Coronary artery (tissue), 2 donors: ENCODE measurements around the gene SNX19.

Experiments
- DNase-seq: peaks from one replicate; pipeline ENCODE4 v3.0.0-alpha.2; 2017; ENCODE audit warnings: low spot score
- H3K27ac ChIP-seq, 2 donors: fragments of 200-600 bp; sonication (generic); one replicate each; pipeline ENCODE4 v1.5.1; 2016 to 2019
- H3K4me3 ChIP-seq: fragments of 200-600 bp; sonication (generic); 2 replicates; pipeline ENCODE4 v1.5.1; 2016; ENCODE audit warnings: mild to moderate bottlenecking, moderate library complexity
- TF ChIP-seq, protein P1 (sequence below): fragments of 200-600 bp; sonication (generic); IDR thresholded peaks from one replicate; pipeline ENCODE4 v1.5.1; 2019; ENCODE audit warnings: antibody characterized with exemption

SNX19 gene, protein sequence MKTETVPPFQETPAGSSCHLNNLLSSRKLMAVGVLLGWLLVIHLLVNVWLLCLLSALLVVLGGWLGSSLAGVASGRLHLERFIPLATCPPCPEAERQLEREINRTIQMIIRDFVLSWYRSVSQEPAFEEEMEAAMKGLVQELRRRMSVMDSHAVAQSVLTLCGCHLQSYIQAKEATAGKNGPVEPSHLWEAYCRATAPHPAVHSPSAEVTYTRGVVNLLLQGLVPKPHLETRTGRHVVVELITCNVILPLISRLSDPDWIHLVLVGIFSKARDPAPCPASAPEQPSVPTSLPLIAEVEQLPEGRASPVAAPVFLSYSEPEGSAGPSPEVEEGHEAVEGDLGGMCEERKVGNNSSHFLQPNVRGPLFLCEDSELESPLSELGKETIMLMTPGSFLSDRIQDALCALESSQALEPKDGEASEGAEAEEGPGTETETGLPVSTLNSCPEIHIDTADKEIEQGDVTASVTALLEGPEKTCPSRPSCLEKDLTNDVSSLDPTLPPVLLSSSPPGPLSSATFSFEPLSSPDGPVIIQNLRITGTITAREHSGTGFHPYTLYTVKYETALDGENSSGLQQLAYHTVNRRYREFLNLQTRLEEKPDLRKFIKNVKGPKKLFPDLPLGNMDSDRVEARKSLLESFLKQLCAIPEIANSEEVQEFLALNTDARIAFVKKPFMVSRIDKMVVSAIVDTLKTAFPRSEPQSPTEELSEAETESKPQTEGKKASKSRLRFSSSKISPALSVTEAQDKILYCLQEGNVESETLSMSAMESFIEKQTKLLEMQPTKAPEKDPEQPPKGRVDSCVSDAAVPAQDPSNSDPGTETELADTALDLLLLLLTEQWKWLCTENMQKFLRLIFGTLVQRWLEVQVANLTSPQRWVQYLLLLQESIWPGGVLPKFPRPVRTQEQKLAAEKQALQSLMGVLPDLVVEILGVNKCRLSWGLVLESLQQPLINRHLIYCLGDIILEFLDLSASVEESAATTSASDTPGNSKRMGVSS

GRCh38 chr11:130916238-130916855 lies at the start of gene SNX19:
Gene SNX19, minus strand, starts transcription at chr11:130916479. Its CDS starts 540 bp downstream, at chr11:130915939.
- H3K27ac ChIP-seq = peak within 1 kb of the TSS; percentile 93 to 94
- TF ChIP-seq, protein P1, sequence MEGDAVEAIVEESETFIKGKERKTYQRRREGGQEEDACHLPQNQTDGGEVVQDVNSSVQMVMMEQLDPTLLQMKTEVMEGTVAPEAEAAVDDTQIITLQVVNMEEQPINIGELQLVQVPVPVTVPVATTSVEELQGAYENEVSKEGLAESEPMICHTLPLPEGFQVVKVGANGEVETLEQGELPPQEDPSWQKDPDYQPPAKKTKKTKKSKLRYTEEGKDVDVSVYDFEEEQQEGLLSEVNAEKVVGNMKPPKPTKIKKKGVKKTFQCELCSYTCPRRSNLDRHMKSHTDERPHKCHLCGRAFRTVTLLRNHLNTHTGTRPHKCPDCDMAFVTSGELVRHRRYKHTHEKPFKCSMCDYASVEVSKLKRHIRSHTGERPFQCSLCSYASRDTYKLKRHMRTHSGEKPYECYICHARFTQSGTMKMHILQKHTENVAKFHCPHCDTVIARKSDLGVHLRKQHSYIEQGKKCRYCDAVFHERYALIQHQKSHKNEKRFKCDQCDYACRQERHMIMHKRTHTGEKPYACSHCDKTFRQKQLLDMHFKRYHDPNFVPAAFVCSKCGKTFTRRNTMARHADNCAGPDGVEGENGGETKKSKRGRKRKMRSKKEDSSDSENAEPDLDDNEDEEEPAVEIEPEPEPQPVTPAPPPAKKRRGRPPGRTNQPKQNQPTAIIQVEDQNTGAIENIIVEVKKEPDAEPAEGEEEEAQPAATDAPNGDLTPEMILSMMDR = peak; percentile 92
- peak within 1 kb of the TSS; percentile 94 for H3K4me3 ChIP-seq
- peak; percentile 93 for DNase-seq

- Histone ChIP-seq H3K4me3 (no peak overlapping the region), H3K27ac (no peak overlapping the region)
- TF ChIP-seq, protein P1 = no peak
- DNase-seq = no peak
Measured at GRCh38 chr11:130964058-130964792, 47.9 kb upstream of the SNX19 start.

- TF ChIP-seq, protein P1 = no peak
- Histone ChIP-seq H3K27ac (no peak overlapping the region), H3K4me3 (no peak overlapping the region)
- DNase-seq = no peak
Measured at GRCh38 chr11:130947889-130948288, 31.6 kb upstream of the SNX19 start.

- DNase-seq = no peak
- H3K4me3 ChIP-seq = no peak overlapping the region
- TF ChIP-seq, protein P1 = no peak
- H3K27ac ChIP-seq = no peak overlapping the region
Measured at GRCh38 chr11:130947481-130947880, 31.2 kb upstream of the SNX19 start.

DNA sequence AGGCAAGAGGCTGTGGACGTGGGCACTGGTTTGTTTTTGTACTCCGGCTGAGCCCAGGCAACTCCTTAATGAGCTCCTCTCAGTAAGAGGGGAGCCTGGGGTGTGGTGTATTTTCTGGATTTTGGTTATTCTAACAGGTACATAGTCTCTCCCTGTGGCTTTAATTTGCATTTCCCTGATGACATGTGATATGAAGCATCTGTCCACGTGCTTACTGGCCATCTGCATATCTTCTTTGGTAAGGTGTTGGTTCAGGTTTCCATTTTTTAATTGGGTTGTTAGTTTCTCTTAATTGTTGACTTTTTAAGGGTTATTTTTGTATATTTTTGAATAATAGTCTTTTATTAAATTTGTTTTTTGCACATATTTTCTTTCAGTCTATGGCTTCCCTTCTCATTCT lies 30.8 kb upstream of the SNX19 start:
- Histone ChIP-seq H3K4me3 (no peak overlapping the region), H3K27ac (no peak overlapping the region)
- TF ChIP-seq, protein P1 = no peak
- DNase-seq = no peak

DNA sequence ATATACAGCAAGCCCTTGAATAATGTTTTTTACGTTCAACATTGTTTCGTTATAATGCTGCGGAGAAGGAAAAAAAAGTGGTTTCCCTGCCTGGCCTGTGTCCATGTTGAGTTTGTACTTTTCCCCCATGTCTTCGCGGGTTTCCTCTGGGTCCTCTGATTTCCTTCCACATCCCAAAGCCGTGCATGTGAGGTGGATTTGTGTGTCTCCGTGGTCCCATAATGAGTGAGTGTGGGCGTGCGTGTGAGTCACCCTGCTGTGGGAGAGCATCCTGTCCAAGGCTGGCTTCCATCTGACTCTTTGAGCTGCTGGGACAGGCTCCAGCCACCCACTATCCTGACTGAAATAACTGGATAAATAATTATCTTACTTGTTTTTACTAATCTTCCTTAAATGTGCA lies 29.6 kb upstream of the SNX19 start:
- no peak for DNase-seq
- H3K27ac ChIP-seq = no peak overlapping the region
- peak overlapping the region; percentile 26 for H3K4me3 ChIP-seq
- TF ChIP-seq, protein P1 = no peak
